Dermis microvascular lymphatic vessel endothelial cell (primary cell): ENCODE measurements around the gene LRRC45. TPM values are rescaled to one million over a fixed set of nuclear protein-coding genes. Genes with fewer than 3 reads are reported as not detected.

Experiments
- DNase-seq, 2 donors: peaks; one replicate each; pipeline versions ENCODE4 v3.0.0 to v3.0.0-alpha.2; 2010; ENCODE audit warnings: low read depth in 2 of 2
- total RNA-seq: library from RNA; depleted of rRNA; stranded (reverse); fragments of >200 nt; gene quantifications from 2 replicates; pipeline ENCODE4 v1.2.1, GENCODE V29; 2014

Gene LRRC45
- total RNA-seq, 1 donor from 2014 or later = 10.1 TPM

DNA sequence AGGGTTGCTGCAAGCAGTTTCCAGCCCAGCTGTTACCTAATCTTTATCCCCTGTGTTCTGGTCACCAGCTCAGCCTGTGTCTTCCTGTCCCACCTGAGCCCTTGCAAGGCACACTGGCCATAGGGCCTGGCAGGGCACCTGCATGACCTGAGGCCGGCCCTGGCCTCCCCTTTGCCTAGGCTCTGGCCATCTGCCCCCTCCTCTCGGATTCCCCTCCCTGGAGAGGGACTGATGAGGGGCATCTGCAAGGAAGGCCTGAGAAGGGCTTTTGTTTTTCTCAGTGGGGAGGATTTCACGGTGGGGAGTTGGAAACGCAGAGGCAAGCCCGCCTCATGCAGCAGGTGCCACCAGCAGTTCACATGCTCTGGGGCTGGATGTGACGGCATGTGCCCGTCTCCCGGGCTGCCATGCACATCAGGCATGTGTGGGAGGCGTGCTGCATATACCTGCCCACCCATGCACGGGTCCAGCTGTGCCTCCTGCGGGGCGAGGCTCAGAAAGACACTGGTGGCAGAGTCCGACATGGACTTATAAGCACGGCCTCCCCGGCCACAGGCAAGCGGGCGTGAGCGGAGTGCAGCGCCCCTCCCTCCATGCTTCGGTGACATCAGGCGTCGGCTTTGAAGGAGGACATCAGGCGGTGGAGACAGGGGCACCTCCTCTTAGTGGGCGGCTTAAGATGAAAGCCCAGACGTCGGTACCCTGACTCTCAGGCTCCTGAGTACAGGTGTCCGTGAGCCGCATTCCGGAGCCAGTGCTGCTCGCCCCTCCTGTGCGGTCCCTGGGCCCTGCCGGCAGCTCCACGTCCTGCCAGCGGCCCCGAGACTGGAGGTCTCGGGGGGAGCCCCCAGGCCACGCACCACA lies 29.1 kb upstream of the LRRC45 start:
- DNase-seq = no peak

DNA sequence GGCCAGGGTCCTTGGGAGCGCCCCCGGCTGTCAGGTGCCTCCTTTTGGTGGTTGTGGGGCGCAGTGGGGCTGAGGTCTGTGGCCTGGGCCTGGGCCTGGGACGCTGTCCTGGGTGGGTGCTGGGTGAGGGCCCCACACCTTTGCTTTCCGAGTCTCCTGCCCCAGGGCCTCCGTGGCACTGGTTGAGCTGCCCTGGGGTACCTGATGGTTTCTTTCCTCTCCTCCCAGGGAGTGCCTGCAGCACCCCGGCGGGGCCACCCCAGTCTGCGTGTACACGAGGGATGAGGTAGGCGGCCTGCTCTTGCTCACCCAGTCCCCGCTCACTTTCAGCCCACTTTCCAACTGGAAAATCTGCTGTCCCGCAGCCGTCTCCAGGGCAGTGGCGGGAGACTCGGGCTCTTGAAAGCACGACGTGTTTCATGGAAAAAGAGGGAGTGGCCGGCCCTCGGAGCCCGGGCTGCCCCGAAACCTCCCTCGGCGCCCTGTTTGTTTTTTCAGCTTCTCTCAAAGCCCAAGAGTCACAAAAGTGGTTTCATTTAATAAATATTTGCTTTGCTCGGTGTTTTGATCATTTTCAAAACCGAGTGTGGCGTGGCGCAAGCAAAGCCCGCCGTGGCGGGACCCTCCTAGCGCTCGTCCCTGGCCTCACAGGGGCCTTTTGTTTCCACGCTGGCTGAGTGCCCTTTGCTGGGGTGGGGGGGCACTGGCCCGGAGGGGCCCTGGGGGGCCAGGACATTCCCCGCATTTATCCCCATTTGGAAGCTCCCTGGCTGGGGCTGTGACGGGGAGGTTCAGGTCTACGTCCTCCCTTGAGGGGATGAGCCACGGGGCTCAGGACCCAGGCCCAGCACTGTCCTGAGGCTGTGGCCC lies 28.3 kb upstream of the LRRC45 start:
- DNase-seq = no peak

DNA sequence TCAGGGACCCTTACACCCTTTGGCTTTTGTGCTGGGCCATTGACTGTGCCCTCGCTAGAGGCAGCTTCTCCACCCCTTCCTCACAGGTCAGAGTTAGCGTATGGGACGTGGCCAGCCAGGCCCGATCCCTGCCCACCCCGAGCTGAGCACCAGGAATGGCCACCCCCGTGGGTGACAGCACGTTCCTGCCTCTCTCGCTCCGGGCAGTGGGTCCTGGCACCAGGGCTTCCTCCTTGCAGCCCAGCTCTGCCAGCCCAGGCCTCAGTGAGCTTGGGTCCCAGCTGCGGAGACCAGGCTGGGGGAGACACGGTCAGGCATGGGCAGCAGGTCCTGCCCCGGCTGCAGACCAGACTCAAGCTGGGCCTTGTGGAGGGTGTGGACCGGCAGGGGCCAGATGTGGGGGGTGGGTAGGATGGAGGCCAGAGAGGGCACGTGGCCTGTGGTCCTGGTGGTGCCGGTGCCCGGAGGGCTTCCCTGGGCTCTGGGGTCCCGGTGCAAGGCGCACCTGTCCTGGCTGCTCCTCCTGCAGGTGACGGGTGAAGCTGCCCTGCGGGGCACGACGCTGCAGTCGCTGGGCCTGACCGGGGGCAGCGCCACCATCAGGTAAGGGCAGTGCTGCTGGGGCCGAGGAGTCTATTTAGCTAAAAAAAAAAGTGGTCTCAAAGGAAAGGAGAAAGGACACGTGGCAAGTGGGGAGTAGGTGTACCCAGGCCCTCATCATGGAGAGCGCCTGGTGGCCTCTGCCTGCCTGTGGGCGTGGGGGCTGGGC lies 27.5 kb upstream of the LRRC45 start:
- DNase-seq = no peak

DNA sequence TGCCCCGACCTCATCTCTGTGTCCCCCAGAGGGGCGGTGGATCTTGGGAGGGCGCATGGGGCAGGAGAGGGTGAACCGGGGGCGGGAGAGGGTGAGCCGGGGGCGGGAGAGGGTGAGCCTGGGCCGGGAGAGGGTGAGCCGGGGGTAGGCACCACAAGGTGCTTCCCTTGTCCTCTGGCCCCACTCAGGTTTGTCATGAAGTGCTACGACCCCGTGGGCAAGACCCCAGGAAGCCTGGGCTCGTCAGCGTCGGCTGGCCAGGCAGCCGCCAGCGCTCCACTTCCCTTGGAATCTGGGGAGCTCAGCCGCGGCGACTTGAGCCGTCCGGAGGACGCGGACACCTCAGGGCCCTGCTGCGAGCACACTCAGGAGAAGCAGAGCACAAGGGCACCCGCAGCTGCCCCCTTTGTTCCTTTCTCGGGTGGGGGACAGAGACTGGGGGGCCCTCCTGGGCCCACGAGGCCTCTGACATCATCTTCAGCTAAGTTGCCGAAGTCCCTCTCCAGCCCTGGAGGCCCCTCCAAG lies 26.8 kb upstream of the LRRC45 start:
- DNase-seq = no peak

DNA sequence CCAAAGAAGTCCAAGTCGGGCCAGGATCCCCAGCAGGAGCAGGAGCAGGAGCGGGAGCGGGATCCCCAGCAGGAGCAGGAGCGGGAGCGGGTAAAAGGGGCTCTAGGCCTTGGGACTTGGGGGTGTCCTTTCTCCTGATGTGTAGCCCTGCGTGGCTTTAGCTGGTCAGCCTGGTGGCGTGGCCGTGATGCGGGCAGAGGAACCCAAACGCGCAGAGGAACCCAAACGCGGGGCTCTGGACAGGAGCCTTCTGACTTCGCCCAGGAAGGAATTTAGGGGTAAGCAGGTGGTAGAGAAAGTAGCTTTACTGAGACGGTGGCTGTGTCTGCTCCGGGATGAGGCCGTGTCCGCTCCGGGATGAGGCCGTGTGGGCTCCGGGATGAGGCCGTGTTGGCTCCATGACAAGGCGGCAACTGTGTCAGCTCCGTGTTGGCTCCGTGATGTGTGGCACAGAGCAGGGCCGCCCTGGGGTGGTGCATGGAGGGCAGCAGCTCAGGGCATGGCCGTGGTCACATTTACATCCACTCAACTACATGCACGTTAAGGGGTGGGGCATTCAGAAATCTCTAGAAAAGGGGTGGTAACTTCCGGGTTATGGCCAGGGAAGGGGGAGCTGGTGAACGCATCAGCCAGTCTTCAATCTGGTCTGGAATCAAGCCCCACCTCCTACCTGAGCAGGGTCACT lies 26.2 kb upstream of the LRRC45 start:
- no peak for DNase-seq

DNA sequence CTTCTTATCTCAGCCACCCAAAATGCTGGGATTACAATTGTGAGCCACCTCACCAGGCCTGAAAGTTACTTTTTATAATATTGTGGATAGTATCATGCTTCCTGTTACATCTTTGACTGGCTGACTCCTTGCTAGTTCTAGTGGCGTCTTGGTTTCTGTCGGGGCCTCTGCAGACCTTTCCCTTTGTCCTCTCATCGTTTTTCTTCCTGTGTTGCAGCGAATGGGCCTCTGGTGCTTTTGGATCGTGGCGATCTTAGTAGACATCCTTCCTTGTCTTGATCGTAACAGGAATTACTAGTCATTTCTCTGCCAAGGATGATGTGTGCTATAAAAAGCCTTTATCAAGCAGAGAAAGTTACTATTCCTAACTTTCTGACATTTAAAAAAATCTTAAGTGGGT lies 24.9 kb upstream of the LRRC45 start:
- no peak for DNase-seq

DNA sequence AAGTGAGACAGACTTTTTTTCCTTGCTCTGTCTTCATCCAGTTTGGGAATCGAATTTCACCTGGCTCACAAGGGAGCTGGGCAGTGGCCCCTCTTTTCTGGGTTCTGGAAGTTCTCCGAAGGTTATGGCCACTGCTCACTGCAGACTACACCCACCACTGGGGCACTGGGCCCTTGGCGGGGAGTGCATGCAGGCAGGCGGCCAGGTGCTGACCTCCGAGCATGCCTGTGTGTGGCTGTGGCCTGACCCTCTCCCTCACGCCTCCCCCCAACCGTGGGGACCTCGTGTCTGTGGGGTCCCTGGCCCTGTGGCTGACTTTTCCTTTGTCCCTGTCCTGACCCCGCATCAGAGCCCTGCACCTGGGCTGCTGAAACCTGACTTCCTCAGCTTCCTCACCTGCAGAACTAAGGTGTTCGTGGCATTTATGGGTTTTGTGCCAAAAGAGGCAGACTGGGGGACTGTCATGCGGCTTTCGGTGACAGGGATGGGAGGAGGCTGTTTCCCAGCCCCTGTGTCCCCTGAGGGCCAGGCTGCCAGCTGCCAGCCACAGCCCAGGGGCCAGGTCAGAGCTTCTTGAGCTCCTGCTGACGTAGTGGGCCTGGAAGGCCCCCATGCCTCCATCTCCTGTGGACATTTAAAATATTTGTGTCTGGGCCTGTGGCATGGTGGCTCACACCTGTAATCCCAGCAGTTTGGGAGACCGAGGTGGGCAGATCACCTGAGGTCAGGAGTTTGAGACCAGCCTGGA lies 24.2 kb upstream of the LRRC45 start:
- no peak for DNase-seq

DNA sequence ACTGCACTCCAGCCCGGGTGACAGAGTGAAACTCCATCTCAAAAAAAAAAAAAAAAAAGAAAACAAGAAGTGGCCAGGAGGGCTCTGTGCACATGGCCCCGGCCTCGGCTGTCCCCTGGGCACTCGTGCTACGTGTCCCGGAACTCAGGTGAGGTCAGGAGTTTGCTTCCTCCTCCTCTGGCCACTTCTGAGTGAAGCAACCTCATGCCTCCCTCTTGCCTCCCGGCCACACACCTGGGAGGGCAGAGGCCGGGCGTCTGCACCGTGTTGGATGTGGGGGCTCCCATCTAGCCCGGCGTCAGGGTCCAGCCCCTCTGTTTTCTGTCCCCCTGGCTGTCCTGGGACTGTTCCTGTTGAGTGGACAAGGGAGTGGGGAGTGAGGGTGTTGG lies 23.5 kb upstream of the LRRC45 start:
- DNase-seq = no peak

DNA sequence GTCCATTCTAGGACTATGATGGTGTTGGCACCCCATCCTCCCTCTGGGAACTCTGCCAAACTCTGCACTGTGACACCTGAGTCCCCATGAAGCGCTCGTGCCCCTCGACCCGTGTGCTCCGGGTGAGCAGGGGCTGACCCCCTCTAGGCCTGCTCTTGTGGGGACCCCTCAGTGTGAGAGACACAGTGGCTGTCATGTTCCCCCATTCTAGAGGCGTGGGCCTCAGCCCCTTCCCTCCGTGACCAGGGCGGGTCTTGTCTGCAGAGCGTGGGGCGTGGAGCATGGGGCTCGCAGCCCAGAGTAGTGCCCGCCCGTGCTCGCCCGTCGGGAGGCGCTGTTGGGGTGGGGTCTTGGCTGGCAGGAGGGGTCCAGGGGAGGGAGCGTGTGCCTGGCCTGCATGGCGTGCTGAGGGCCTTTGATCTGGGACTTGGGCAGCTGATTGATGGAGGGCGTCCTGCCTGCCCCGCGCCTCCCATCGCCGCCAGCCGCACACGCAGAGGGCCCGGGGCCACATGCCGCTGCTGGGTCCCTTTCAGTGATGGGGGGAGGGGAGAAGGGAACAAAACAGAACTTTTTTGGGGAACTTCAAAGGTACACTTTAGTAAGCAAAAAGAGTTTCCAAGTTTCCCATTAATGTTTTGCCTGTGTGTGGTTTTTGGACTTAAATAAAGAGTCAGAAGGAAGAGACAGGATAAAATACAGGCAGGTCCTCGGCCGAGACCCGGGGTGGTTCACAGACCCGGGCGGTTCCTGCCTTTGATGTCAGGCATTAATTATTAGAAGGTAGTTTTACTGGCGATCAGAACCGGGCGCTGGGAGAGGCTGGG lies 22.9 kb upstream of the LRRC45 start:
- no peak for DNase-seq

DNA sequence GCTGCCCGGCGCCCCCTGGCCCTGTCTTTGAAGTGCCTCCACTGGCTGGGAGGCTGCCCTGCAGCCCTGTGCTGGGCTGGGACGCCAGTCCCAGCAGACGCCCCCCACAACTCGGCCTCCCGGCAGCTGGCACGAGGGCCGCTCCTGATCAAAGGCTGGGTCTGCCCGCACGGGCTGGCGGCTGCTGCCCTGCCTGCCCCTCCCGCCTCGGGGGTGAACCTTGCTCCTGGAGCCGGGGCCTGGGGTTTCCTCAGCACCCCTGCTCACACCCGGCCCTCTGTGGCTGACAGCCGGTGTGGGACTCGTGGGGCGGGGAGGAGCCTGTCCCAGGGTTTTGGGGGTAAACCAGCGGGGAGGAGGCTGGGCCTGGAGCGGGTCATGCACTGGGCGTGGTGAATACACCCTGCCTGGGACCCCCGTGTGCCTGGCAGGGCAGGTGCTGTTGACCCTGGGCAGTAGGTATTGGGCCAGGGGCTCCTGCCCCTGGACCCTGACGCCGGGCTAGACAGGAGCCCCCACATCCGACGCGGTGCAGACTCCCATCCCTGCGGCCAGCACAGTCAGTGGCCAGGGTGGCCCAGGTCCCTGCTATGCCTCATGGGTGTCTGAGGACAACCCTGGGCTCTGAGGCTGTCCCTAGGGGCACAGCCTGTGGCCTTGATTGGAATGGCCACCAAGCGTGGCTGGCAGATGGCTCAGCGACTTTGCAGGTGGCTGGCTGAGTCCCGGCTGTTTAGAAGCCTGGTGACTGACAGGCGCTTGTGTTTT lies 22.1 kb upstream of the LRRC45 start:
- no peak for DNase-seq

DNA sequence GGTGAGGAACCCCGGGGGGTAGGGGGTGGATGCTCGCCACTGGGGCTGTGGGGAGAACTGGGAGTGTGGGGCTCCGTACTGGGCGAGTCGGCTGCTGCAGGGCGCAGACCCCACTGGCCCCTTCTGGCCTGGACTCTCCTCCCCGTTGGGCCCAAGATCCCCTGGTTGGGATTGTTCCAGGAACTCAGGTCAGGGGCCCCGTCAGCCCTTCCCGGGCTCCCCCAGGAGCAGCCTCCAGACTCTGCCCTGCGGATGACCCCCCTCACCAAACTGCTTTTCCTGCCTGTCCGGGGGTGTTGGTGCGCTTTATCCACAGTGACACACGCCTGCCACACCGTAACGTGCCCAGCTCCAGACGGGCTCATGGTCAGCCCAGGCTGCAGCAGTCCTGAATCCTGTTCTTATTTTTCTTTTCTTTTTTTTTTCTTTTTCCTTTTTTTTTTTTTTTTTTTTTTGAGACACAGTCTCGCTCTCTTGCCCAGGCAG lies 21.5 kb upstream of the LRRC45 start:
- DNase-seq = no peak

DNA sequence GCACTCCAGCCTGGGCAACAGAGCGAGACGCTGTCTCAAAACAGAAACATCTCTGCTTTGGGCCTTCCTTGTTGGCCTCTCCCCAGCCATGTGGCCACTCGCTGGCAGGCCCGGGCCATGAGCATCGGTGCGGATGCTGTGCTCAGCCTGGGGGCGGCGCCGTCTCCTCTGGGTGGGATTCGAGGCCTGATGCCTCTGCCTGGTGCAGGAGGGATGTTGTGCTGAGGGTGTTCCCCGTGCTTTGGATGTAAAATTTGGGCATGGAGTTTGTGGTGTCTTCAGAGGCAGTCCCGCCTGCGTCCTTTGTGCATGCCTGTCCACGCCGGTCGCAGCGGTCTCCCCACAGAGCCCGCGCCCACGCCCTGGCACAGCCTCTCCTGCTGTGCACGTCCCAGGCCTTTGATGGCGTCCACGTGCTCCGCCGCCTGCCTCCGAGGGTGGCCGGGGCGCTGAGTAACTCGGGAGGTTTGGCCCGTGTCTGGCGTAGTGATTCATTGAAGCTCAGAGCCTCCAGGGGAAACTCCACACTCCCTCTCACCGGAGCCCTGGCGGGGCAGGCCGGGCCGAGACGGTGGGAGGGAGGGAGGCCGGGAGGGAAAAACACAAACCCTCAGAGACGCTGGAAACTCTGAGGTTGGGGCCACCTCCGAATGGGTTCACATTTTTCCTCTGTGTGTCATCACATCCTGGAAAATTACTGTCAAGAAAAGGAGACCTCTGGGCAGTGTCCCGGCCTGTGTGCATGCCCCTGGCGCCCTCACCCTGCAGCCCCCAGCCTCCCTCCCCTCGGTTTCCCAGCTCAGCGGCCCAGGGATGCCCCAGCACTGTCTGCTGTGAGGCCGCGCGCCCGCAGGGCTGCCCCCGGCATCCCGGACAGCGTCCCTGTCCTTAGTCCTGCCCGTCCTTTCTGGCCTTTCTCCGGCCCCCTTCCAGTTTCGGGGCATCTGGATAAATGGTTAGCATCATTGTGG lies 19.4 kb upstream of the LRRC45 start:
- peak; percentile 30 to 89 for DNase-seq

DNA sequence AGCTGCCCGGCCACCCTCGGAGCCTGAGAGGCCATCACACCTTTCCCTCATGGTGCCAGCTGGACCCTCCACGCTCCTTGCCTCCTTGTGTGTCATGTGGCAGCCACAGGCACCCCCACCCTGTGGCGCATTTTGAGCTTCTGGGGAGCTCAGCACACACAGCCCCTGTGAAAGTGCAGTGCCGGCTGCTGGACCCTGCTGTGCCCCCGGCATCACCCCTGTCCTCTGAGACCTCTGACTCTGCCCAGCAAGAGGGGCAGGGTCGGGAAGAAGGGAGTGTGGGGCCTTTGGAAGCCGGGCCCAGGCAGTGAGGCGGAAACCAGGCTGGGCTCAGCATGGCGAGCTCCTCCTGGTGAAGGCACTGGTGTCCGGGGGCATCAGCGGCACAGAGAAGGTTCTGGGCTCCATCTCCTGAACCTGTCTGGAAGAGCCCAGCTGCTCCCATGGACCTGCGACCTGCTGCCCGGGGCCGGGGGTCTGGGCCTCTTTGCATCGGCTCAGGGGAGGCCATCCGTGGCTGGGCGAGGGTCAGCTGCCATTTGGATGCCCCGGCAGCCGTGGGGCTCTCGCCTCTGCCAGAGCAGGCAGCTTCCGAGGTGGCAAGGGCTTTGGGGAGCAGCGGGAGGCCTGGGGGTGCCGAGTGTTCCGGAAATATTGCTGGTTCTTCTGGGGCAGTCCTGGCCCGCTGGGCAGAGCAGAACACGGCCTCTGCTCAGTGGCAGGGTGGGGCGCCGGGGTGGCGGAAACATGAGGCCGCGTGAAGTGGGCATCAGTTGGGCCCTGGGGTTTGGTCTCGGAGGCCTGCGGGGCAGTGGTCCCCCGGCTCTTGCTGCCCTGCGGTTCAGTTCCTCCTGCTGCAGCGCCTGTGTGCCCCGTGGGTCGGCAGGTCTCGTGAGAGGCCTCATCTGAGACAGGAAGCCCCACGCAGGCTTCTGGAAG lies 18.3 kb upstream of the LRRC45 start:
- no peak for DNase-seq

DNA sequence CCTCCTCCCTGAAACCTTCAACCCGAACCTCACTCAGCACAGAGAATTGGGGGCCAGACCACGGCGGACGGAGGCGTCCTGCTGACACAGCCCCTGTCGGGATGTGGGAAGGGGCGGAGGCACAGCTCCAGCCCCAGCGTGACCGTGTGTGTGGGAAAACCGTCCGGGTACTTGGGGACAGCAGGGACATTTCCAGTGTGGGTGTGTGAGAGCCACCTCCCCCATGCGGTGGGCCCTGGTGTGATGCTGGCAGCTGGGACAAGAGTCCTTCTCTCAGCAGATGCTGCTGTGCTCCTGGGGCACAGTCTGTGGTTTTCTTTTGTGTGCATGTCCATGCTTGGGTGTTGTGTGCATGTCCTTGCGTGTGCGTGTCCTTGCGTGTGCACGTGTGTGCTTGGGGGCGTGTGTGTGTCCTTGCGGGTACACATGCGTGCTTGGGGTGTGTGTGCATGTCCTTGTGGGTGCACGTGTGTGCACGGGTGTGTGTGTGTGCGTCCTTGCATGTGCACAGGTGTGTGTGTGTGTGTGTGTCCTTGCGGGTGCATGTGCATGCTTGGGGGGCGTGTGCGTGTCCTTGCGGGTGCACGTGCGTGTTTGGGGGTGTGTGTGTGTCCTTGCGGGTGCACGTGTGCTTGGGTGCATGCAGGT lies 17.3 kb upstream of the LRRC45 start:
- no peak for DNase-seq

DNA sequence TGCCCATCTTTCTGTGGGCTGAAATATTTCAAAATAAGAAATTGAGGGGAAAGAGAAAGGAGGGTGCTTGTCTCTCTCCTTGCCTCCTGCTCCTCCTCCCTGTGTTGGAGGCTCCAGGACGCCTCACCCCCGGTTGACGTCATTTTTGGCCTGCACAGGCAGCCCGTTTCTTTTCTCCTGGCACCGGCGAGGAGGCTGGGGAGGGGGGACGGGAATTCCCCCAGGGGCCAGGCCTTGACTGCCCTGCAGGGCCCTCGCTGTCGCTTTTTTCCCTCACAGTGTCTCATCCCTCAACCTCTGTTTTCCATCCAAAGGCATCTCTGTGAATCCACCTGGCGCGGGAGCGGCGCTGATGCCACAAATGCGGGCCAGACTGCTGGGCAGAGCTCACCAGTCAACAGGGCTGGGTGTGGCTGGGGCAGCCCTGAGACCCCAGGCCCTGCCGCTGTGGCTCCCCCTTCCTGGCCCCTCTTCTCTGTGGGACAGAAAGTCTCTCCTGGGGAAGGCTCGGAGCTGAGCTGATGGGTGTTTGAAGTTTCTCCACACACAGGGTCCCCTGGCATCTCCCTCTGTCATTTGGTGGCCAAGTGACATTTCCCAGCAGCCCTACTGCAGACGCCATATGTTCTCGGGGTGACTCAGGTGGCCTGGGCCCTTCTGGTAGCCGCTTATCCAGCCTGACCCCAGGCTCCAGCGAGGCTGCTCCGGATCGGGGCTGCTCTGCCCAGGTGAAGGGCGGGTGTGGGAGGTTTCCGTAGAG lies 16.5 kb upstream of the LRRC45 start:
- no peak for DNase-seq
